Prostate gland (tissue), 2 donors: ENCODE measurements around the gene WDR5. TPM values are rescaled to one million over a fixed set of nuclear protein-coding genes. Genes with fewer than 3 reads are reported as not detected.

Experiments
- DNase-seq: peaks from one replicate; pipeline ENCODE4 v3.0.0-alpha.2; 2019; ENCODE audit warnings: low spot score
- H3K27ac ChIP-seq, 2 donors: fragments of 200-600 bp; sonication (generic); 2 replicates each; pipeline ENCODE4 v1.5.1; 2017 to 2019
- H3K27me3 ChIP-seq: fragments of 200-600 bp; sonication (generic); replicated peaks from 2 replicates; pipeline ENCODE4 v1.5.1; 2019; ENCODE audit not compliant: insufficient read depth
- H3K36me3 ChIP-seq, 2 donors: fragments of 200-600 bp; sonication (generic); 1 replicate in 1 of 2; 2 replicates in 1 of 2; pipeline versions ENCODE4 v1.5.1 to v1.8.1; 2017 to 2019
- H3K4me1 ChIP-seq: fragments of 200-600 bp; sonication (generic); replicated peaks from 2 replicates; pipeline ENCODE4 v1.5.1; 2019
- H3K4me3 ChIP-seq, 2 donors: fragments of 200-600 bp; sonication (generic); 2 replicates each; pipeline ENCODE4 v1.5.1; 2017 to 2019
- H3K9me3 ChIP-seq: fragments of 200-600 bp; sonication (generic); 2 replicates; pipeline ENCODE4 v1.5.1; 2017
- POLR2A ChIP-seq: fragments of 450-650 bp; IDR thresholded peaks from one replicate; pipeline ENCODE4 v1.6.1; 2016; ENCODE audit warnings: antibody characterized with exemption, mild to moderate bottlenecking
- POLR2AphosphoS5 ChIP-seq: sonication (generic); formaldehyde crosslinking; IDR thresholded peaks from one replicate; pipeline ENCODE4 v1.6.1; 2017; ENCODE audit warnings: antibody characterized with exemption
- WGBS: methylation state at CpG from one replicate; pipeline ENCODE4 v1.1.5; 2018; 5-methylcytosine and 5-hydroxymethylcytosine counted together
- intact Hi-C: fragments of 100-400 bp; cut with DNase I; formaldehyde crosslinking; loops from one replicate; pipeline ENCODE4 v1.14.2; 2022
- total RNA-seq, 2 donors: library from RNA; depleted of rRNA; stranded (reverse); fragments of >200 nt; gene quantifications; one replicate each; pipeline ENCODE4 v1.1.0, GENCODE V29; 2016
- TF ChIP-seq, protein P1 (sequence below), 4 experiments: fragments of 200-600 bp in 2 of 4; fragments of 450-650 bp in 2 of 4; sonication (generic) in 2 of 4; IDR thresholded peaks; 1 replicate in 3 of 4; 2 replicates in 1 of 4; pipeline ENCODE4 v1.5.1; 2016 to 2019; ENCODE audit warnings: antibody characterized with exemption in 4 of 4, mild to moderate bottlenecking in 2 of 4, moderate library complexity in 2 of 4

The WDR5 gene
- total RNA-seq, 2 donors from 2014 or later, result 28.6 to 67.9 TPM

DNA sequence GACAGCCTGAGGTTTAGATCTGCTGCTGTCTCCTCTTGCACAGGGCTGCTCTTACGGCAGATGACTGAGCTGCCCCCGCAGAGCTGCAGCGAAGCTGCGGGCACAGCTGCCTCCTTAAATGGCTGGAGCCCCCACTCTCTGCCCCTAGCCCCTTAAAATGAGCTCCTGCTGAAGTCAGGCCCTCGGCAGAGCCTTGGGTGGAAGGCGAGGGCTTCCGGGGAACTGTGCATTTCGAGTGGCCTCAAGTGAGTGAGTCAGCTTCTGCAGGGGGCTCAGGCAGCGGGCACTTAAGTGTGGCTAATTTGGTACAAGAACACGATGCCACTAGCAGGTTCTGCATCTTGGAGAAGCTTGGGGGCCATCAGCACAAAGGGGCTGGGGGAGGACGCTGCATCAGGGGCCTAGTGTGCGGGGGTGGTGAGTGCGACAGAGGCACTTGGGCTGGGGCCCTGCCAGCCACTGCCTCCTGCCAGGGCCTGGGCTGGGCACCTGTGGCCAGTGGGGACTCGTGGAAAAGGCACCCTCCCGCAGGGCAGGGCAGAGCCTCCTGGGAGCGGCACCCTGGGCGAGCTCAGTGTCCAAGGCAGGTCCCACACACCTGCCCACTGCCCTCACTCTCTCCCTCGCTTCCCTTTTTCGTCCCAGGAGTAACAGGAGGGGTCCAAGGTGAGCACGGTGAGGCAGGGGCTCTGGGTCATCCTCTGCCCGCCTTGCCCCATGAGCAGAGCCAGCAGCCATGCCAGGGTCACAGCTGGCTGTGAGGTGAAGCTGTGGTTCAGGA is 57.3 kb downstream of the WDR5 start:
- TF ChIP-seq, protein P1, sequence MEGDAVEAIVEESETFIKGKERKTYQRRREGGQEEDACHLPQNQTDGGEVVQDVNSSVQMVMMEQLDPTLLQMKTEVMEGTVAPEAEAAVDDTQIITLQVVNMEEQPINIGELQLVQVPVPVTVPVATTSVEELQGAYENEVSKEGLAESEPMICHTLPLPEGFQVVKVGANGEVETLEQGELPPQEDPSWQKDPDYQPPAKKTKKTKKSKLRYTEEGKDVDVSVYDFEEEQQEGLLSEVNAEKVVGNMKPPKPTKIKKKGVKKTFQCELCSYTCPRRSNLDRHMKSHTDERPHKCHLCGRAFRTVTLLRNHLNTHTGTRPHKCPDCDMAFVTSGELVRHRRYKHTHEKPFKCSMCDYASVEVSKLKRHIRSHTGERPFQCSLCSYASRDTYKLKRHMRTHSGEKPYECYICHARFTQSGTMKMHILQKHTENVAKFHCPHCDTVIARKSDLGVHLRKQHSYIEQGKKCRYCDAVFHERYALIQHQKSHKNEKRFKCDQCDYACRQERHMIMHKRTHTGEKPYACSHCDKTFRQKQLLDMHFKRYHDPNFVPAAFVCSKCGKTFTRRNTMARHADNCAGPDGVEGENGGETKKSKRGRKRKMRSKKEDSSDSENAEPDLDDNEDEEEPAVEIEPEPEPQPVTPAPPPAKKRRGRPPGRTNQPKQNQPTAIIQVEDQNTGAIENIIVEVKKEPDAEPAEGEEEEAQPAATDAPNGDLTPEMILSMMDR (IDR thresholded peaks at IDR 0.05), result no peak
- no peak for TF ChIP-seq POLR2AphosphoS5
- TF ChIP-seq POLR2A, result no peak
- Histone ChIP-seq H3K36me3 (no peaks in the 10 kb centered on the region), H3K4me1 (no peaks in the 10 kb centered on the region), H3K27me3 (no peaks in the 10 kb centered on the region), H3K9me3 (no peaks in the 10 kb centered on the region), H3K4me3 (no peak overlapping the region), H3K27ac (no peak overlapping the region)
- DNase-seq, result no peak
- intact Hi-C loops, result no loop called here
- WGBS, result 91% methylated on average over 21 of the region's 21 CpGs

DNA sequence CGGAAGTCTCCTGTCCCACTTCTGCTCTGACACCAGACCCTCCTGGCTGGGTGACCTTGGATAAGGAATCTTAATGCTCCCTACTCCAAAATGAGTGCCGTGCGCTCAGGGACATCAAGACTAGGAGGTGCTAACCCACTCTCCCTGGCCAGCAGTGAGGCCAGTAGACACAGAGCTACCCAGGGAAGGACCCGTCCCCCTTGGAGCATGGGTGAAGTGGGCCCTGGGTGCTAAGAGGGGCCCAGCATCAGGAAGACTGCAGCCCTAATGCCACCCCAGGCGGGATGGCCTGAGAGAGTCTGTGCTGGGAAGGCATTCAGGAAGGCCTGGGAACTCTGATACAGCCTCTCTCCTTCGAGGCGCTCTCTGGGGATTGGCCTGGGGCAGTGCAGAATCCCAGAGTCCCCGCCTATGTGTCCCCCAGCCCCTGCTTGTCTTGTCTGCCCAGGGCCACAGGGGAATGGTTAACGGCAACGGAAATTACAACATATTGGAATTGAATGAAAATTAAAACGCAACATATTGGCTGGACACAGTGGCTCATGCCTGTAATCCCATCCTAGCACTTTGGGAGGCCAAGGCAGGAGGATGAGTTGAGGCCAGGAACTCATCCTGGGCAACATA is 58.1 kb downstream of the WDR5 start:
- Histone ChIP-seq H3K4me1 (no peaks in the 10 kb centered on the region), H3K4me3 (no peak overlapping the region), H3K9me3 (no peaks in the 10 kb centered on the region), H3K27ac (no peak overlapping the region), H3K27me3 (no peaks in the 10 kb centered on the region), H3K36me3 (no peaks in the 10 kb centered on the region)
- 93% methylated on average over 11 of the region's 11 CpGs for WGBS
- no peak for DNase-seq
- intact Hi-C loops, result no loop called here
- TF ChIP-seq POLR2AphosphoS5, result no peak
- no peak for TF ChIP-seq POLR2A
- TF ChIP-seq, protein P1 (IDR thresholded peaks at IDR 0.05), result no peak

DNA sequence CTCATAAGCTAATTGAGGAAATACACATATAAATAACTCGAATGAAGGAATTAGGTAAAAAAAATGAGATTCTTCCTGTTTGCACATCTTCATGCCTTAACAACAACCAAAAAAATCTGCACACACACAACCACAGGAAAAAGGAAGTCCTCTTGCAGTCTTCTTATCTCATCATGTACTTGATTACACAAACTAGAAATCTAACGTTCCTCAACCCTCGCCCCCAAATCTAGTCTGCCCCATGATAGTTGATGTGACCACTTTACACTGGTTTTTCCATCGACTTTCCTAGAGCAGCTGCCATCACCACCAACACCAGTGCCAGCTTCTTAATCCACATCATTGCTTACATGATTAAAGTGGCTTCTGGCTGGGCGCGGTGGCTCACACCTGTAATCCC is 59.7 kb downstream of the WDR5 start:
- Histone ChIP-seq H3K4me1 (no peaks in the 10 kb centered on the region), H3K27me3 (no peaks in the 10 kb centered on the region), H3K36me3 (no peaks in the 10 kb centered on the region), H3K27ac (no peak overlapping the region), H3K4me3 (no peak overlapping the region), H3K9me3 (no peaks in the 10 kb centered on the region)
- 67% methylated on average over 6 of the region's 6 CpGs for whole genome bisulfite sequencing
- no peak for DNase-seq
- TF ChIP-seq POLR2AphosphoS5 (no peak), POLR2A (no peak)
- TF ChIP-seq, protein P1 (IDR thresholded peaks at IDR 0.05), result no peak
- intact Hi-C loops, result no loop called here

DNA sequence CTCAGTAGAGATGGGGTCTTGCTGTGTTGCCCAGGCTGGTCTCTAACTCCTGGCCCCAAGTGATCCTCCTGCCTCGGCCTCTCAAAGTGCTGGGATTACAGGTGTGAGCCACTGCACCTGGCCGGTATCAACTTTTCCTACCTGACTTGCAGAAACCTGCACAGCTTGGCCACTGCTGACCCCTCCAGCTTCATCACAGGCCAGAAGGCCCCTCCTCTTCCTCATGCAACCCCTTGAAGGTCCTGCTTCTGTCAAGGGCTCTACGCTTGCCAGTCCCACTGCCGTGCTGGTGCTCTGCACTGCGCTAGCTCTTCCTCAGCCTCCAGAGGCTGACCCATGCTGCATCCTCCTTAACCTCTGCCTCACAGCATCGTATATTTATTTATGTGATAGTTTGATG is 61.0 kb downstream of the WDR5 start:
- no peak for DNase-seq
- Histone ChIP-seq H3K4me3 (no peak overlapping the region), H3K27ac (no peak overlapping the region), H3K27me3 (no peaks in the 10 kb centered on the region), H3K9me3 (no peaks in the 10 kb centered on the region), H3K36me3 (no peaks in the 10 kb centered on the region), H3K4me1 (no peaks in the 10 kb centered on the region)
- WGBS, result 90% methylated on average over 6 of the region's 6 CpGs
- TF ChIP-seq POLR2AphosphoS5 (no peak), POLR2A (no peak)
- TF ChIP-seq, protein P1 (IDR thresholded peaks at IDR 0.05), result no peak
- intact Hi-C loops, result no loop called here

DNA sequence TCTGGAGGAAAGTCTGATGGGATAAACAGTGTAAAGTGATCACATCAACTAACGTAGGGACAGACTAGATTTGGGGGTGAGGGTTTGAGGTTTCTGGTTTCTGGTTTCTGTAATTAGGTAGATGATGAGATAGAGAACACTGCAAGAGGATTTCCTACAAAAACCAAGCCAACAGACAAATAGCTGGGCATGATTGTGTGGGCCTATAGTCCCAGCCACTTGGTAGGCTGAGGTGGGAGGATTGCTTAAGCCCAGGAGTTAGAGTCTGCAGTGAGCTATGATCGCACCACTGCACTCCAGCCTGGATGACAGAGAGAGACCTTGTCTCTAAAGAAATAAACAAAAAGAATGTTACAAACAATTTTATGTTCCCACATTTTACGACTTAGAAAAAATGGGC is 62.9 kb downstream of the WDR5 start:
- WGBS, result 88% methylated on average over 3 of the region's 3 CpGs
- no peak for DNase-seq
- H3K27ac ChIP-seq, result no peak overlapping the region
- H3K27me3 ChIP-seq, result no peaks in the 10 kb centered on the region
- no peaks in the 10 kb centered on the region for H3K9me3 ChIP-seq
- H3K4me3 ChIP-seq, result no peak overlapping the region
- H3K4me1 ChIP-seq, result no peaks in the 10 kb centered on the region
- TF ChIP-seq POLR2A (no peak), POLR2AphosphoS5 (no peak)
- TF ChIP-seq, protein P1 (IDR thresholded peaks at IDR 0.05), result no peak
- H3K36me3 ChIP-seq, result no peaks in the 10 kb centered on the region
- intact Hi-C loops, result no loop called here
